ENCODE measurements around the gene RAPGEF3. TPM values are rescaled to one million over a fixed set of nuclear protein-coding genes. Genes with fewer than 3 reads are reported as not detected.

Gene RAPGEF3
- total RNA-seq, 1 donor from 2014 or later, result 0.58 TPM

- peaks cover 29% of the 10 kb centered on the region for H3K36me3 Mint-ChIP-seq
- no peaks in the 10 kb centered on the region for H4K20me1 ChIP-seq (ENCODE audit: low read depth)
- H3K27ac Mint-ChIP-seq, result no peak overlapping the region
- H3K4me1 ChIP-seq, result no peaks in the 10 kb centered on the region
- no peak overlapping the region for H3K9ac ChIP-seq
- H2AFZ ChIP-seq (replicated peaks), result no peak overlapping the region
- H3K27me3 Mint-ChIP-seq (ENCODE audit: insufficient read depth, low read depth), result peaks cover 15% of the 10 kb centered on the region
- no peak overlapping the region for H3K4me3 ChIP-seq
- H3K9me3 Mint-ChIP-seq, result no peaks in the 10 kb centered on the region
- H3K4me1 Mint-ChIP-seq, result peaks cover 7% of the 10 kb centered on the region
- DNase-seq (ENCODE audit: low spot score), result no peak
- H3K4me2 ChIP-seq, result no peak overlapping the region
- no peaks in the 10 kb centered on the region for H3F3A ChIP-seq (ENCODE audit: low read depth)
- H3K4me3 Mint-ChIP-seq, result no peak overlapping the region
- no peaks in the 10 kb centered on the region for H3K27me3 ChIP-seq
- H3K27ac ChIP-seq, result no peak overlapping the region
- H3K36me3 ChIP-seq, result no peaks in the 10 kb centered on the region
- H3K9me3 ChIP-seq (ENCODE audit: low read depth), result no peaks in the 10 kb centered on the region
- no peak for TF ChIP-seq EZH2 (IDR thresholded peaks at IDR 0.05)
- TF ChIP-seq, protein P1, sequence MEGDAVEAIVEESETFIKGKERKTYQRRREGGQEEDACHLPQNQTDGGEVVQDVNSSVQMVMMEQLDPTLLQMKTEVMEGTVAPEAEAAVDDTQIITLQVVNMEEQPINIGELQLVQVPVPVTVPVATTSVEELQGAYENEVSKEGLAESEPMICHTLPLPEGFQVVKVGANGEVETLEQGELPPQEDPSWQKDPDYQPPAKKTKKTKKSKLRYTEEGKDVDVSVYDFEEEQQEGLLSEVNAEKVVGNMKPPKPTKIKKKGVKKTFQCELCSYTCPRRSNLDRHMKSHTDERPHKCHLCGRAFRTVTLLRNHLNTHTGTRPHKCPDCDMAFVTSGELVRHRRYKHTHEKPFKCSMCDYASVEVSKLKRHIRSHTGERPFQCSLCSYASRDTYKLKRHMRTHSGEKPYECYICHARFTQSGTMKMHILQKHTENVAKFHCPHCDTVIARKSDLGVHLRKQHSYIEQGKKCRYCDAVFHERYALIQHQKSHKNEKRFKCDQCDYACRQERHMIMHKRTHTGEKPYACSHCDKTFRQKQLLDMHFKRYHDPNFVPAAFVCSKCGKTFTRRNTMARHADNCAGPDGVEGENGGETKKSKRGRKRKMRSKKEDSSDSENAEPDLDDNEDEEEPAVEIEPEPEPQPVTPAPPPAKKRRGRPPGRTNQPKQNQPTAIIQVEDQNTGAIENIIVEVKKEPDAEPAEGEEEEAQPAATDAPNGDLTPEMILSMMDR (IDR thresholded peaks at IDR 0.05), result no peak
- TF ChIP-seq EZH2phosphoT487 (IDR thresholded peaks at IDR 0.05), result no peak
- no peaks in the 10 kb centered on the region for H3K79me2 ChIP-seq (ENCODE audit: low read depth)
Measured at GRCh38 chr12:47787596-47788319, 29.1 kb upstream of the RAPGEF3 start.

- Histone ChIP-seq H3K27ac (no peak overlapping the region), H3K4me3 (no peak overlapping the region), H3K36me3 (no peaks in the 10 kb centered on the region), H3K9me3 (ENCODE audit: low read depth) (no peaks in the 10 kb centered on the region), H3K4me2 (no peak overlapping the region), H2AFZ (replicated peaks) (no peak overlapping the region), H4K20me1 (ENCODE audit: low read depth) (no peaks in the 10 kb centered on the region), H3K4me1 (no peaks in the 10 kb centered on the region), H3F3A (ENCODE audit: low read depth) (no peaks in the 10 kb centered on the region), H3K79me2 (ENCODE audit: low read depth) (no peaks in the 10 kb centered on the region), H3K27me3 (no peaks in the 10 kb centered on the region), H3K9ac (no peak overlapping the region)
- TF ChIP-seq EZH2phosphoT487 (IDR thresholded peaks at IDR 0.05) (no peak), EZH2 (IDR thresholded peaks at IDR 0.05) (no peak)
- TF ChIP-seq, protein P1 (IDR thresholded peaks at IDR 0.05), result no peak
- Mint-ChIP-seq H3K27ac (no peak overlapping the region), H3K27me3 (ENCODE audit: insufficient read depth, low read depth) (peaks cover 19% of the 10 kb centered on the region), H3K4me3 (no peak overlapping the region), H3K9me3 (no peaks in the 10 kb centered on the region), H3K36me3 (peaks cover 24% of the 10 kb centered on the region), H3K4me1 (peaks cover 7% of the 10 kb centered on the region)
- DNase-seq (ENCODE audit: low spot score), result no peak
Measured at GRCh38 chr12:47786662-47787280, 28.1 kb upstream of the RAPGEF3 start.

DNA sequence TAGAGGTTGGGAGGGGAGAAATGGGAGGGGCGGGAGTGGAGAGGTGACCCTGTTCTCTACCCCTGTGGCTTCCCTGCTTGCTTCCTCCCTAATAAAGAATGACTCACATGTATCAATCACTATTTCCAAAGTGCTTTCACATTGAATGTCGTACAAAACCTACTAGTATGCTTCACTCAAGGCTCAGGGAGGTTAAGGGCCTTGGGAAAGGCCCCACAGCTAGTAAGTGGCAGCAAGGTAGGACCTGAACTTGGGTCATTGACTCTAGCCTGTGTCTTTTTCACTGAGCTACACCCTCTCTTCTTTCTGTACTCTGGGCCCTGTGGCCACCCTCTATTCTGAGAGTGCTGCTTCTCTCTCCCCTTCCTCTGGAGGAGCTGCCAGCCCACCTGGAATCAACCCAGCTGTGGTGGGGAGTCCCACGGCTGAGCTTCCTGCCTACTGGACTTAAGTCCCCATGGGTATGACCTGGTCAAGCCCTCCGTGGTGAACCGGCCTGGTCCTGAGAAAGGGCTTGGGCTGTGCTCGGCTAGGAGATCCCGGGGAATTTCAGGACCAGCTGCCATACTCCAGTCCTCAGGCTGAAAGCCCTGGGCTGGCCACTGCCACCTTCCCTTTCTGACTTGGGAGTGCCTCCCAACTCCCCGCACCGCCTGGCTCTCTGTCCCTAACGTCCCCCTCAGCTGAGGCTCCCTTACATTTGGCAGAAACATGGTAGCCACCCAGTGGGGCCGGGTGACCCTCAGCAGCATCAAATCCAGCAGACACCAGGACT lies 27.4 kb upstream of the RAPGEF3 start:
- Histone ChIP-seq H3K4me3 (no peak overlapping the region), H3F3A (ENCODE audit: low read depth) (no peaks in the 10 kb centered on the region), H3K9ac (no peak overlapping the region), H2AFZ (replicated peaks) (no peak overlapping the region), H3K27me3 (no peaks in the 10 kb centered on the region), H3K27ac (no peak overlapping the region), H3K4me1 (no peaks in the 10 kb centered on the region), H4K20me1 (ENCODE audit: low read depth) (no peaks in the 10 kb centered on the region), H3K9me3 (ENCODE audit: low read depth) (no peaks in the 10 kb centered on the region), H3K79me2 (ENCODE audit: low read depth) (no peaks in the 10 kb centered on the region), H3K4me2 (no peak overlapping the region), H3K36me3 (no peaks in the 10 kb centered on the region)
- no peak overlapping the region for H3K4me3 Mint-ChIP-seq
- no peak for DNase-seq (ENCODE audit: low spot score)
- TF ChIP-seq EZH2phosphoT487 (IDR thresholded peaks at IDR 0.05) (no peak), EZH2 (IDR thresholded peaks at IDR 0.05) (no peak)
- TF ChIP-seq, protein P1 (IDR thresholded peaks at IDR 0.05), result no peak
- H3K27me3 Mint-ChIP-seq (ENCODE audit: insufficient read depth, low read depth), result peaks cover 22% of the 10 kb centered on the region
- H3K9me3 Mint-ChIP-seq, result no peaks in the 10 kb centered on the region
- no peak overlapping the region for H3K27ac Mint-ChIP-seq
- peaks cover 7% of the 10 kb centered on the region for H3K4me1 Mint-ChIP-seq
- peaks cover 24% of the 10 kb centered on the region for H3K36me3 Mint-ChIP-seq
